ENCODE results near the gene RFX2.
"Not testable (repeated sequence)": the region's sequence is repeated elsewhere in the genome, so short reads cannot be mapped to it uniquely, and the experiment has no call there.

RFX2 gene

GRCh38 chr19:6073858-6074708 lies 36.2 kb downstream of the RFX2 start:
- DNase-seq: peak; percentile 16

DNA sequence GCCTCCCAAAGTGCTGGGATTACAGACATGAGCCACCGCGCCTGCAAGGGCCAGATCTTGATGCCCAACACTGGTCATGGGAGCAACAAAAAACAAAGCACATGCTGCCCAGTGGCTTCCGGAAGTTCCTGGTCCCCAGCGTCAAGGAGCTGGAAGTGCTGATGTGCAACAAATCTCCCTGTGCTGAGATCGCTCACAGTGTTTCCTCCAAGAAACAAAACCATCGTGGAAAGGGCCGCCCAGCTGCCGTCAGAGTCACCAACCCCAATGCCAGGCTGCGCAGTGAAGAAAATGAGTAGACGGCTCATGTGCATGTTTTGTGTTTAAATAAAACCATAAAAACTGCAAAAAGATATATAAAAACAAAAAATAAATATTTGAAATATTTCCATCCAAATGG lies 37.1 kb downstream of the RFX2 start:
- DNase-seq: not testable (repeated sequence)

- DNase-seq: no peak
Measured at GRCh38 chr19:6071875-6072274, 38.4 kb downstream of the RFX2 start.

DNA sequence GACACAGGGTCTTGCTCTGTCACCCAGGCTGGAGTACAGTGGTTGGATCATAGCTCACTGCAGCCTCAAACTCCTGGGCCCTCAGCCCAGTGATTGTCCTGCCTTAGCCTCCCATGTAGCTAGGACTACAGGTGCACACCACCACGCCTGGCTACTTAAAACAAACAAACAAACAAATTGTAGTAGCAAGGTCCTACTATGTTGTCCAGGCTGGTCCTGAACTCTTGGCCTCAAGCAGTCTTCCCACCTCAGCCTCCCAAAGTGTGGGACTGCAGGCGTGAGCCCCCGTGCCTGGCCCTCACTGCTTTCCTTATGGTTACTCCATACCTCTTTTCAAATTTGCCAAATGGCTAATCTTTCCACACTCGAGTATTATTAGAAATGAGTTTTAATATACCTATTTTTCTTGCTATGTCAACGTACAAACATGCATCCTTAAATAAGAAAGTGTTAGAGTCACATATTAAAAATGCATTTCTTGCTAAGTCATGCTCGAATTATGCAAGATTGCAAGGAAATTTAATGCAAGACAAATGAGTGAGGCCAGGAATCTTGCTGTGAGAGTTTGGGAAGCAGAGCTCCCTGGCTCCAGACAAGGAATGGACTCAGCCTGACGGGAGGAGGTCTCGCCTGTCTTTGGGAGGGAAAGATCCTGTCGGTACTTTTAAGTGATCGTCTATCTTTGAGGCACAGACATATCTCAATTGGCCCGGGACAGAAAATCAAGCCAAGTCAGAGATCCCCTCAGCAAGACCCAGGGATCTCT lies 39.4 kb downstream of the RFX2 start:
- DNase-seq: no peak

DNA sequence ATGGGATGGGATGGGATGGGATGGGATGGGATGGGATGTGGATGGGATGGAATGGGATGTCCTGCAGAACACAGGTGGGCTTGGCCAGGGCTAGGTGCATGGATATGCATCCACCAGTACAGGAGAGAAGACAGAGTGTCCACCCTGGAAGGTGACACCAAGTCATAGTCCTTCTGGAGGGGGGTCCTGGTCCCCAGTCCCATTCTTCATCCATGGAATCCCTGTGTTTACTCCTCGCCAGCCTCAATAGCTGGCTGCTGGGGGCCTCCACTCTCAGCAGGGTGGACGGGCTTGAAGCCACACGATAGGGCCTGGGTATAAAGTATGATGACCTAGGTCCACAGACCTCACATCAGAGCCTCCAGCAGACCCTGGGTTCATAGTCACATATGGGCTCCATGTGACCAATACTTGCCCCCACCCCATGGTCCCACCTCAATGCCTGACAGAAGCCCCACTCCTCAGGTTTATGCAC lies 40.1 kb downstream of the RFX2 start:
- DNase-seq: no peak

GRCh38 chr19:6069268-6069791 lies 41.0 kb downstream of the RFX2 start:
- peak; percentile 12 for DNase-seq

- DNase-seq: peak; percentile 24
Measured at GRCh38 chr19:6068711-6069110, 41.6 kb downstream of the RFX2 start.

- peak; percentile 11 for DNase-seq
Measured at GRCh38 chr19:6067975-6068374, 42.3 kb downstream of the RFX2 start.

DNA sequence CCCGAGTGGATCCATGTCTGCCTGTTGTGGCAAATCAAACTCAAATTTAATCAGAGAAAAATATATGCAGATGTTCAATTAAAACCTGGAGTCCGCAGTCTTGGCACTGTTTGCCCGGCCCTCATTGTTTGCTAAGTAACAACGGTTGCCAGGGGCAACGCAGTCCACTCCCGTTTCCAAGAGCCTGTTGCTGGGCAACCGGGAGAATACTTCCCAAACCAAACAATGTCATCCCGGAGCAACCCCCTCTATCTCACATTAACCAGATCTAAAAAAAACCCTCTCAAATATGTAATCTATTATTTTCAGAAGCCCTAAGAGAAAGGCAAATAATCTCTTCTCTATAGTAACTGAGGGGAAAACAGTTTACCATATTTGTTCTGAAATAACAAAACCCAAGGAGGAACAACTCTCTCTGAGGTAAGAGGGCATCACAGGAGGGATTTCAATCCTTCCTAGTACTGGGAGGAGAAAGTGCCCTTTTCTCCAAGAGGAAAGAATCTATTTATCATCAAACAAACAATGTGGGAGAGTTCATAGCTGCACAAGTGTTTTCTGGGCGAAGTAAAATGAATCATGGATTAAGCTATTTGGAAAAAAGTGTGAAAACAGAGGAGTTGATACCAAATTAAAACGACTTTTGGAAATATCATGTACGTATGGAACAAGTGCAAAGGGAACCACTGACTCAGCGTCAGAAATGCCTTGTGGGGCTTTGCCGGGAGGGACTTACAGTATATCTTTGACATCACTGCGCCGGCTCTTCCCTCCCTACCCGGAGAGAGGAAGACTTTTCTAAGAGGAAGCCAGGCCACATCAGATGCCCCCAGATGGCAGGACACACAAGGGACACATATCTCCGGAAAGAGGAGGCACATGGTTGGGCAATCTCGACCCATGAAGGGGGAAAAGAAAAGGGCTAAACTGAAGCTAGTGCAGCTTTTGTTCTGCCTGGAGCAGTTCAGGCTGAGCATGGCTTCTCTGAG lies 43.3 kb downstream of the RFX2 start:
- peak; percentile 96 for DNase-seq

DNA sequence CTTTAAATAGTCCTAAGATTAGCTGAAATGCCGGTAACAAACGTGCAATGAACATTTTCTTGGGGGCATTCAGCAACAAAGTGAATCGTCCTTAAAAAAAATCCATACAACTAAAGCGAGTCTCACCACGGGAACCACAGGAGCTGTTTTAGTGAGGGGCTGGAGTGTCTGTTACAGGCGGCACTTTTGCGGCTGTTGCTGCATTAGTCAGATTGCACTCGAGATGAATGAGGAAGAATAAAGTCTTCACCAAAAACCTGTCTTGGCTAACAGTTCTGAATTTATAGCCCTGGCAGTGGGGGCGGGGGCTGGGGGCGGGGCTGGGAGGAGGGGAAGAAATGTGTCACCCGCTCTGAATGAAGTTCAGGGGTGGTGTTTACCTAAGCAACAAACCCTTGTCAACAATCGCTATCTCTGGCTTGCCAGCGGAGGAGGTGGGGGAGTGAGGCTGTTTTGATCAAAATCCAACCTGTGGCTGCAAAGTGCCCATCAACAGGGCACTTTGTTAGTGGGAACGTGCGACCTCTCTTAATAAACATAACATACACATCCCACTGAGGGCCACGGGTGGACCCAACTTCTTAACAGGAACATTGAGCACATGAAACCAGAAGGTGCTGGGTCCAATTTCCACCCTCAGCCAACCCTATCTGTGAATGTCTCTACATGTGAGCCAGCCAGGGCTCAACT lies 44.5 kb downstream of the RFX2 start:
- peak; percentile 75 for DNase-seq

- no peak for DNase-seq
Measured at GRCh38 chr19:6064336-6065073, 45.8 kb downstream of the RFX2 start.

DNA sequence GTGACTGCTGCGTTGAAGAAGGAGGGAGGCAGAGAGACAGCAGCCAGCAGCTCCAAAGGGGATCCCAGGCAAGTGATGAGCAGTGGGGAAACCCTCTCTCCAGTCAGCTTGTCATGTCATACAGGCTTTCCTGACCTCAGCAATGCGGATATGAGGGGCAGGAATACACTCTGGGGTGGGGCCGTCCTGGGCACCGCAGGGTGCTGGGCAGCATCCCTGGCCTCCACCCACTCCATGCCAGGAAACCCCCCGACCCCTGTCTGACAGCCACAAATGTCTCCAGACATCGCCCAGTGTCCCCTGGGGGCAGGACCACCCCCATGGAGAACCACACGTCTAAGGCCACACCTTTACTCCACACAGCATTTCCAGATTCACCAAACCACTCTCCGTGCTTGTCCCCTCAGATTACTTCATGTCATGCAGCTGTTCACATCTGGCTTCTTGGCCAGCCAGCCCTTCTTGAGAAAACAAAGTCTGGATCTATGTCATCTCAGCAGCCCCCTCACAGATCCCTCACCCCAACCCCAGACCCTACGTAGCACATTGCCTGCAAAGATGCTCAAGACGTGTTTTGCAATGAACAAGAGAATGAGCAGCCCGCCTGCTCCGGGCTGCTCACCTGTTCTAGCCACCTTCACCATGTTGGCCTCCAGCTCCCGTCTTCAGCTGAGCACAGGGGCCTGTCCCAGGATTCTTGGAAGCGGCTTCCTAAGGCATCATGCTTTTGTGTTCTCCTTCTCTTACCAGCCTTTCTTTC lies 46.5 kb downstream of the RFX2 start:
- peak; percentile 29 for DNase-seq

- peak; percentile 13 for DNase-seq
Measured at GRCh38 chr19:6062961-6063575, 47.2 kb downstream of the RFX2 start.

GRCh38 chr19:6062274-6062673 lies 48.0 kb downstream of the RFX2 start:
- DNase-seq: peak; percentile 64

- peak; percentile 19 for DNase-seq
Measured at GRCh38 chr19:6061376-6062130, 48.7 kb downstream of the RFX2 start.

GRCh38 chr19:6060600-6061375 lies 49.5 kb downstream of the RFX2 start:
- DNase-seq: peak; percentile 26

DNA sequence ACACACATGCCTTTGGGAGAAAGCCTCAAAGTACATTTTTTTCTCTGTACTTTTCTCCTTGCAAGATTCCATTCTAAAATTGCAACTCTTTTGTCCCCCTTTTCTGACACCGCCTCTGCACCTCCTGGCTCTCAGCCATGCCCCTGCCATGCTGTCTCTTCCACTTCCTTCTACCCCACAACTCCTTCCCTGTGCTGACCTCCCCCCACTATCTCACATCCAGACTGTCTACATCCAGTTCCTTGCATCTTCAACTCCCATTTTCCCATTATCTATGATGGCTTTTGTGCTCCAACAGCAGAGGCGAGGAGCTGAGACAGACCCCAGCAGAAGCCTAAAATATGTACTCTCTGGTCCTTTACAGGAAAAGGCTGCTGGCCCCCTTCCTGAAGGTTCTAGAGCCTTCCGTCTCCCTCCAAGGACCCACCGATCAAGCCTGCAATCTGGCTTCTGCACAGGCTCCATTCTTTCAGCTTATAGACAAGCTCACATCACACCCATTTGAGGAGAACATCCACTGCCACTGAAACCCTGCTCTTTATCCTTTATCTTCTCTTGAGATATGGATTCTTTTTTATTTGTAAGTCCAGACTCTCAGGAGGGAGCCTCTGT lies 50.2 kb downstream of the RFX2 start:
- peak; percentile 13 for DNase-seq
